ENCODE data around the gene LHFPL3. TPM values are rescaled to one million over a fixed set of nuclear protein-coding genes. Genes with fewer than 3 reads are reported as not detected.

LHFPL3 gene
- total RNA-seq, 1 donor from 2014 or later = not detected

DNA sequence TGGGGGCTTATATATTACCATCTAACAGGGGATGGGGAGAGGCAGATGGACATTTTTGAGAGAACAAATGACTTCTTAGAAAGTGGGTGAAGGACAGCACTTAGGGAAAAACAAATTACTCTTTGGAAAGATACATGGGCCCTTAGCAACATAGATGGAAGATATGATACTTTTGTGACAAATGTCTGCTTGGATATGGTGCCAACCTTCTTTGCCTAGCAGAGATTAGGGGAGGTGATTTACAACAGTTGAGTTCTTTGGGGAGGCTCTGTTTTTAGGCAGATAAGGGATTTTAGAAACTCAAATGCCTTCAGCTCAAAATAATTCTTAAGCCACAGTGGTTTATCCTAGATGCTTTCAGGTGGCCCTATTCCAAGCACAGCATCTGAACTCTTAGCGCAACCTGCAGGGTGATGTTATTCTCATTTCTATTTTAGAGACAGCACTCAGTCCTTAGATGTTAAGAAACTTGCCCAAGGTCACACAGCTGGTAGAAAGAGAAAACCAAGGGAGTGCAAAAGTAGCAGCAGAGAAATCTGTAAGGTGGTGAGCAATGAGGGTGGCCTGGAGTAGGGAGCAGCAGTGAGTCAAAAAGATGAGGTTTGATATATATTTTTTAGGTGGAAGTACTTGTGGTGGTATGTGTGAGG, 610.5 kb downstream of the LHFPL3 start:
- TF ChIP-seq, protein P1, sequence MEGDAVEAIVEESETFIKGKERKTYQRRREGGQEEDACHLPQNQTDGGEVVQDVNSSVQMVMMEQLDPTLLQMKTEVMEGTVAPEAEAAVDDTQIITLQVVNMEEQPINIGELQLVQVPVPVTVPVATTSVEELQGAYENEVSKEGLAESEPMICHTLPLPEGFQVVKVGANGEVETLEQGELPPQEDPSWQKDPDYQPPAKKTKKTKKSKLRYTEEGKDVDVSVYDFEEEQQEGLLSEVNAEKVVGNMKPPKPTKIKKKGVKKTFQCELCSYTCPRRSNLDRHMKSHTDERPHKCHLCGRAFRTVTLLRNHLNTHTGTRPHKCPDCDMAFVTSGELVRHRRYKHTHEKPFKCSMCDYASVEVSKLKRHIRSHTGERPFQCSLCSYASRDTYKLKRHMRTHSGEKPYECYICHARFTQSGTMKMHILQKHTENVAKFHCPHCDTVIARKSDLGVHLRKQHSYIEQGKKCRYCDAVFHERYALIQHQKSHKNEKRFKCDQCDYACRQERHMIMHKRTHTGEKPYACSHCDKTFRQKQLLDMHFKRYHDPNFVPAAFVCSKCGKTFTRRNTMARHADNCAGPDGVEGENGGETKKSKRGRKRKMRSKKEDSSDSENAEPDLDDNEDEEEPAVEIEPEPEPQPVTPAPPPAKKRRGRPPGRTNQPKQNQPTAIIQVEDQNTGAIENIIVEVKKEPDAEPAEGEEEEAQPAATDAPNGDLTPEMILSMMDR (conservative IDR thresholded peaks at IDR 0.05; ENCODE audit: low read depth, low read length) = no peak
- no peak for DNase-seq (ENCODE audit: low read depth)
- H3K4me3 ChIP-seq (ENCODE audit: low read depth, low read length) = no peak overlapping the region

DNA sequence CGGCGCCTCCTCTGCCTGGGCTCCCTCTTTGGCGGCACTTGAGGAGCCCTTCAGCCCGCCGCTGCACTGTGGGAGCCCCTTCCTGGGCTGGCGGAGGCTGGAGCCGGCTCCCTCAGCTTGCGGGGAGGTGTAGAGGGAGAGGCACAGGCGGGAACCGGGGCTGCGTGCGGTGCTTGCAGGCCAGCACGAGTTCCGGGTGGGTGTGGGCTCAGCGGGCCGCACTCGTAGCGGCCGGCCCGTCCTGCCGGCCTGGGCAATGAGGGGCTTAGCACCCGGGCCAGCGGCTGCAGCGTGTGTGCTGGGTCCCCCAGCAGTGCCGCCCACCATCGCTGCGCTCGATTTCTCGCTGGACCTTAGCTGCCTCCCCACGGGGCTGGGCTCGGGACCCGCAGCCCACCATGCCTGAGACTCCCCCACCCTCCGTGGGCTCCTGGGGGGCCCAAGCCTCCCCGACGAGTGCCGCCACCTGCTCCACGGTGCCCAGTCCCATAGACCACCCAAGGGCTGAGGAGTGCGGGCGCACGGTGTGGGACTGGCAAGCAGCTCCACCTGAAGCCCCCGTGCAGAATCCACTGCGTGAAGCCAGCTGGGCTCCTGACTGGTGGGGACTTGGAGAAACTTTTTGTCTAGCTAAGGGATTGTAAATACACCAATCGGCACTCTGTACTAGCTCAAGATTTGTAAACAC, 611.8 kb downstream of the LHFPL3 start:
- H3K4me3 ChIP-seq (ENCODE audit: low read depth, low read length) = no peak overlapping the region
- no peak for DNase-seq (ENCODE audit: low read depth)
- TF ChIP-seq, protein P1 (conservative IDR thresholded peaks at IDR 0.05; ENCODE audit: low read depth, low read length) = no peak

DNA sequence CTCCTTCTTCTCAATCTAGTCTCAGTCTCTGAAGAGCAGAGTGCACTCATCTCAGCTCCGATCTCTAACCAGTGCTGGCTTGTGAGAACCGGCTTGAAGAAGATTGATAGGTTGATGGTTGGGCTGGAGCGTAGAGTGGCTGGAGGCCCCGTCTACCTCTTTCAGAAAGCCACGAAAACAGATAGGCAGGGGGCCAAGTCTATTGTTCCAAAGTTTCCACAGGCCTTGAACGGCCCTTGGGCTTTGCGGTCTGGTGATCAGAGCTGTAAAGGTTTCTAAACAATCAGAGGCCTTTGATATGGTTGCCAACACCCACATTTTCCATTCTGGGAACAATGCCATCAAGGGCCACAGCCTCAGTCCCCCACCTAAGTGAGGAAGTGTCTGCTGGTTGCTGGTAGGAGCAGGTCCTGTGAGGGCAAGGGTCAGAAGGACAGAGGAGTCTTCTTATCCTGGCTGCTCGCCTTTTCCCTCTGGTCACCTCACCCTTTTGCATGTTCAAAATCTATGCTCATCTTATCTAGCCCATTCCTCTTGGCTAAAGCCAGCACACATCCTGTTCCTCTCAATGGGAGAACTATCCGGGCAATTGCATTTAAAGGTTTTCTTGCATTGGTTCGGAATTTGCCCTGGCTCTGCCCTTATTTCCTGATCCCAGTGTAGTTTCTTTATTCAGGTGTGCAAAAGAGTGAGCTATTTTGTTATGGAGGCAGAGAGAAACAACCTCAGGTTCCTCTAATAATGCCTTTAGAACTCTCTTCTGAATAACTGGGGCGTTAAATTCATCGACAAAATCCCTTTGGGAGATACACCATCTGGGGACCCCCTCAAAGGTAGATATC, 615.3 kb downstream of the LHFPL3 start:
- TF ChIP-seq, protein P1 (conservative IDR thresholded peaks at IDR 0.05; ENCODE audit: low read depth, low read length) = no peak
- H3K4me3 ChIP-seq (ENCODE audit: low read depth, low read length) = no peak overlapping the region
- no peak for DNase-seq (ENCODE audit: low read depth)

DNA sequence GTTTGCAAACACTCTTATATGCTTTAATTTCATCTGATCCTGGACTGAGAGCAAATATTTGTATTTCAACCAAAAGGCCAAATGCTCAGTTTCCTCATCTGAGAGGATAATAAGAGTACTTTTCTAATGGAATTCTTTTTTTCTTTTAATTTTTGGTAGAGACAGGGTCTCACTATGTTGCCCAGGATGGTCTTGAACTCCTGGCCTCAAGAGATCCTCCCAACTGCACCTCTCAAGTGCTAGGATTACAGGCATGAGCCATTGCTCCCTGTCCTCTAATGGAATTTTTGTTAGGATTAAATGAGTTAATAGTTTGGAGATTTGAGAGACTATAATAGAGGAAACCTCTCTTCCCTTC, 617.2 kb downstream of the LHFPL3 start:
- TF ChIP-seq, protein P1 (conservative IDR thresholded peaks at IDR 0.05; ENCODE audit: low read depth, low read length) = no peak
- H3K4me3 ChIP-seq (ENCODE audit: low read depth, low read length) = no peak overlapping the region
- DNase-seq (ENCODE audit: low read depth) = no peak

DNA sequence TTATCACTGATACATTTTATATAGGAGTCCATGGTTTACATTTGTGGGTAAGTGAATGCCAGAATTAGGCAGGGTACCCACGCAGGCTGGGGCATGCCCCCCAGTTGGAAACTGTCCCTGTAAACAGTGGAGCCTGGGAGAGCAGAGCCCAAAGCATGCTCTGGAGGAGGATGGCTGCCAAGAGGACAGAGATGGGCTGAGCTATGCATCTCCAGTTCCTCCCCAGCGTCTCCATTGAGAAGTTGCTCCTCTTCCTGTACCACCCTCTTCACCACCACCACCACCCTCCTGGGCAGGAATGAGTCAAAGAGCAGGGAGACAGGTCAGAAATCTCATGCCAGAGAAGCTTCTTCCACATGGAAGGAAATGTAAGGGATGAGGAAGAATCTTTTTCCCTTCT, 617.9 kb downstream of the LHFPL3 start:
- DNase-seq (ENCODE audit: low read depth) = no peak
- H3K4me3 ChIP-seq (ENCODE audit: low read depth, low read length) = no peak overlapping the region
- TF ChIP-seq, protein P1 (conservative IDR thresholded peaks at IDR 0.05; ENCODE audit: low read depth, low read length) = no peak

DNA sequence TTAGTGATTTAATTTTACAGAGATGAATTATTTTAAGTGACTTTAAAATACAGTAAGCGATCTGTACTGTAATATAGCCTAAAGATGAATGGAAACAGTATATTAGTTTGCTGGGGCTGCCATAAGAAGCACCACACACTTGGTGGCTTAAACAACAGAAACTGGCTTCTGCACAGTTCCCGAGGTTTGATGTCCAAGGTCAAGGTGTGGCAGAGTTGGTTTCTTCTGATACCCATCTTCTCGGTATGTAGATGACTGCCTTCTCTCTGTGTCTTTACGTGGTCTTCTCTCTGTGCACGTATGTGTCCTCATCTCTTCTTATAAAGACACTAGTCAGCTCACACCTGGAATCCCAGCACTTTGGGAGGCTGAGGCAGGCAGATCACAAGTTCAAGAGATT, 621.6 kb downstream of the LHFPL3 start:
- TF ChIP-seq, protein P1 (conservative IDR thresholded peaks at IDR 0.05; ENCODE audit: low read depth, low read length) = no peak
- H3K4me3 ChIP-seq (ENCODE audit: low read depth, low read length) = no peak overlapping the region
- DNase-seq (ENCODE audit: low read depth) = no peak

Measured in epithelial cell of proximal tubule (primary cell).